GM19372 (cell line): Measurements from ENCODE around the gene NOXA1.

ENCODE experiments used
- ATAC-seq: cut with Tn5 transposase; IDR thresholded peaks from one replicate; pipeline ENCODE4 v1.9.1; 2021; ENCODE audit warnings: mild to moderate bottlenecking, low read depth, moderate library complexity; ENCODE audit not compliant: unreplicated experiment

NOXA1 gene

GRCh38 chr9:137423514-137424291 is 510 bp downstream of the NOXA1 start:
- no peak for ATAC-seq

- ATAC-seq: no peak
Measured at GRCh38 chr9:137426018-137426681, 3.0 kb downstream of the NOXA1 start.

GRCh38 chr9:137427454-137428310 is 4.5 kb downstream of the NOXA1 start:
- ATAC-seq: no peak

GRCh38 chr9:137428311-137428630 is 5.1 kb downstream of the NOXA1 start:
- no peak for ATAC-seq

GRCh38 chr9:137428841-137429545 is 5.8 kb downstream of the NOXA1 start:
- no peak for ATAC-seq

- ATAC-seq: no peak
Measured at GRCh38 chr9:137429546-137429890, 6.3 kb downstream of the NOXA1 start.

GRCh38 chr9:137429974-137430722 is 7.0 kb downstream of the NOXA1 start:
- no peak for ATAC-seq

GRCh38 chr9:137430723-137431415 is 7.7 kb downstream of the NOXA1 start:
- no peak for ATAC-seq

GRCh38 chr9:137431416-137431931 is 8.3 kb downstream of the NOXA1 start:
- ATAC-seq: no peak

- no peak for ATAC-seq
Measured at GRCh38 chr9:137432687-137433348, 9.6 kb downstream of the NOXA1 start.

GRCh38 chr9:137433349-137433915 is 10.2 kb downstream of the NOXA1 start:
- ATAC-seq: no peak

GRCh38 chr9:137433916-137434431 is 10.8 kb downstream of the NOXA1 start:
- ATAC-seq: no peak

GRCh38 chr9:137434498-137435380 is 11.5 kb downstream of the NOXA1 start:
- no peak for ATAC-seq

GRCh38 chr9:137435381-137435891 is 12.2 kb downstream of the NOXA1 start:
- ATAC-seq: no peak

- ATAC-seq: no peak
Measured at GRCh38 chr9:137435980-137436760, 13.0 kb downstream of the NOXA1 start.
